PC-9 (cell line): ENCODE measurements around the gene ABLIM2. TPM values are rescaled to one million over a fixed set of nuclear protein-coding genes. Genes with fewer than 3 reads are reported as not detected.

Experiments
- BruUV-seq: library from RNA; stranded (reverse); fragments of 400-500 nt; replicated peaks from 2 replicates; lab custom pipeline; 2021; lab: Mats Ljungman, UMichigan
- CTCF ChIA-PET: fragments of 300-600 bp; sonication (Branson Sonifier 250); formaldehyde crosslinking; loops from one replicate; lab custom pipeline; 2022; ENCODE audit warnings: antibody characterized with exemption; lab: Charles Lee
- POLR2A ChIA-PET: fragments of 300-600 bp; sonication (Branson Sonifier 250); formaldehyde crosslinking; loops from one replicate; lab custom pipeline; 2022; ENCODE audit warnings: antibody characterized with exemption; ENCODE audit not compliant: unreplicated experiment; lab: Charles Lee
- DNase-seq, 2 experiments: peaks; one replicate each; pipeline versions ENCODE4 v3.0.0 to v3.0.0-alpha.2; 2015 to 2022; ENCODE audit warnings: mixed read lengths in 1 of 2
- H2AFZ ChIP-seq: fragments of 200-600 bp; sonication (generic); 2 replicates; pipeline ENCODE4 v1.8.1; 2017; ENCODE audit warnings: antibody characterized with exemption
- H3F3A ChIP-seq: fragments of 200-600 bp; sonication (generic); 2 replicates; pipeline ENCODE4 v1.8.1; 2017; ENCODE audit warnings: antibody characterized with exemption, mild to moderate bottlenecking, low read depth; ENCODE audit not compliant: insufficient read depth
- H3K27ac ChIP-seq: fragments of 200-600 bp; sonication (generic); 2 replicates; pipeline ENCODE4 v1.6.1; 2016; ENCODE audit warnings: mixed run types
- H3K27me3 ChIP-seq: fragments of 200-600 bp; sonication (generic); 2 replicates; pipeline ENCODE4 v1.6.1; 2016; ENCODE audit warnings: low read depth, mixed run types; ENCODE audit not compliant: insufficient read depth
- H3K36me3 ChIP-seq: fragments of 200-600 bp; sonication (generic); 2 replicates; pipeline ENCODE4 v1.6.1; 2016; ENCODE audit warnings: low read depth, mixed run types
- H3K4me1 ChIP-seq: fragments of 200-600 bp; sonication (generic); replicated peaks from 2 replicates; pipeline ENCODE4 v1.6.1; 2016; ENCODE audit warnings: mixed run types; ENCODE audit not compliant: insufficient read depth
- H3K4me2 ChIP-seq: fragments of 200-600 bp; sonication (generic); 2 replicates; pipeline ENCODE4 v1.6.1; 2017; ENCODE audit warnings: mixed run types
- H3K4me3 ChIP-seq: fragments of 200-600 bp; sonication (generic); 2 replicates; pipeline ENCODE4 v1.6.1; 2016; ENCODE audit warnings: mixed run types
- H3K79me2 ChIP-seq: fragments of 200-600 bp; sonication (generic); 2 replicates; pipeline ENCODE4 v1.6.1; 2017; ENCODE audit warnings: low read depth, mixed run types
- H3K9me2 ChIP-seq: fragments of 200-600 bp; sonication (generic); 2 replicates; pipeline ENCODE4 v1.8.1; 2017; ENCODE audit warnings: mild to moderate bottlenecking; ENCODE audit not compliant: insufficient read depth
- H3K9me3 ChIP-seq: fragments of 200-600 bp; sonication (generic); 2 replicates; pipeline ENCODE4 v1.8.1; 2016; ENCODE audit warnings: low read depth; ENCODE audit not compliant: insufficient read depth
- H4K20me1 ChIP-seq: fragments of 200-600 bp; sonication (generic); 2 replicates; pipeline ENCODE4 v1.8.1; 2017; ENCODE audit not compliant: insufficient read depth
- EZH2 ChIP-seq: fragments of 200-600 bp; sonication (generic); IDR thresholded peaks from 2 replicates; pipeline ENCODE4 v1.8.0; 2017; ENCODE audit warnings: antibody characterized with exemption, low read depth
- intact Hi-C: fragments of 100-400 bp; cut with micrococcal nuclease; formaldehyde crosslinking; loops from one replicate; pipeline ENCODE4 v1.10.0; 2022; ENCODE audit not compliant: unreplicated experiment
- total RNA-seq: library from RNA; stranded (reverse); gene quantifications from 2 replicates; pipeline ENCODE4 v1.2.3, GENCODE V29; 2021
- TF ChIP-seq, protein P1 (sequence below): fragments of 200-600 bp; sonication (generic); conservative IDR thresholded peaks from 2 replicates; pipeline ENCODE4 v1.6.1; 2017; ENCODE audit warnings: mixed run types, antibody characterized with exemption, mild to moderate bottlenecking, moderate library complexity

Gene ABLIM2
- total RNA-seq, 1 experiment from 2014 or later: 1.6 TPM

DNA sequence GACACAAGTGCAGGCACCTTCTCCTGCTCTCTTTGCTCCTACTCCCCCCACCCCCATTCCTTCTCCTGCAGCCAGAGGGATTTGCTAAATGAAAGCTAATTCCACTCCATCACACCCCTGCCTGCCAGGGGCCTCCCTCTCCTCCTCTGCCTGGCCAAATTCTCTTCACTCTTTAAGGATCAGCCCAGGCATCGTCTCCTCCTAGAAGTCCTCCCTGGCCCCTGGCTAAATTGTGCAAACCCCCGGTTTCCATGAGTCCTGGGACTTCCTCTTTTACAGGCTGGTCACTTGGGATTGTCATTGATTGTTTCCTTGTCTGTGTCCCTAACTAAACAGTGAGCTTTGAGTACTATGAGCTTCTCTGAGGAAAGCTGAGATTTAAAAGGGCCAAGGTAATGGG lies 8.7 kb upstream of the ABLIM2 start:
- Histone ChIP-seq H2AFZ (no peak overlapping the region), H4K20me1 (no peaks in the 10 kb centered on the region), H3K27ac (peak overlapping the region; percentile 68), H3K27me3 (no peaks in the 10 kb centered on the region), H3K79me2 (no peaks in the 10 kb centered on the region), H3F3A (peaks cover 9% of the 10 kb centered on the region; the same call in 1 of the 2 replicates), H3K9me2 (no peaks in the 10 kb centered on the region), H3K4me1 (peaks cover 11% of the 10 kb centered on the region), H3K4me2 (peak overlapping the region; percentile 34; the same call in 1 of the 2 replicates), H3K36me3 (no peaks in the 10 kb centered on the region), H3K9me3 (no peaks in the 10 kb centered on the region; the same call in 1 of the 2 replicates), H3K4me3 (no peak overlapping the region)
- CTCF ChIA-PET: interaction anchor here (0.6 kb wide), 1 partner anchor 138 kb away, joined by 15 read pairs; no protein-coding TSS in a partner anchor
- intact Hi-C loops: no loop called here
- POLR2A ChIA-PET: interaction anchor here (0.7 kb wide), 1 partner anchor 9 kb away, joined by 4 read pairs; no protein-coding TSS in a partner anchor
- DNase-seq: no peak
- no peak for TF ChIP-seq EZH2
- TF ChIP-seq, protein P1, sequence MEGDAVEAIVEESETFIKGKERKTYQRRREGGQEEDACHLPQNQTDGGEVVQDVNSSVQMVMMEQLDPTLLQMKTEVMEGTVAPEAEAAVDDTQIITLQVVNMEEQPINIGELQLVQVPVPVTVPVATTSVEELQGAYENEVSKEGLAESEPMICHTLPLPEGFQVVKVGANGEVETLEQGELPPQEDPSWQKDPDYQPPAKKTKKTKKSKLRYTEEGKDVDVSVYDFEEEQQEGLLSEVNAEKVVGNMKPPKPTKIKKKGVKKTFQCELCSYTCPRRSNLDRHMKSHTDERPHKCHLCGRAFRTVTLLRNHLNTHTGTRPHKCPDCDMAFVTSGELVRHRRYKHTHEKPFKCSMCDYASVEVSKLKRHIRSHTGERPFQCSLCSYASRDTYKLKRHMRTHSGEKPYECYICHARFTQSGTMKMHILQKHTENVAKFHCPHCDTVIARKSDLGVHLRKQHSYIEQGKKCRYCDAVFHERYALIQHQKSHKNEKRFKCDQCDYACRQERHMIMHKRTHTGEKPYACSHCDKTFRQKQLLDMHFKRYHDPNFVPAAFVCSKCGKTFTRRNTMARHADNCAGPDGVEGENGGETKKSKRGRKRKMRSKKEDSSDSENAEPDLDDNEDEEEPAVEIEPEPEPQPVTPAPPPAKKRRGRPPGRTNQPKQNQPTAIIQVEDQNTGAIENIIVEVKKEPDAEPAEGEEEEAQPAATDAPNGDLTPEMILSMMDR: no peak
- BruUV-seq: no TSS peak

DNA sequence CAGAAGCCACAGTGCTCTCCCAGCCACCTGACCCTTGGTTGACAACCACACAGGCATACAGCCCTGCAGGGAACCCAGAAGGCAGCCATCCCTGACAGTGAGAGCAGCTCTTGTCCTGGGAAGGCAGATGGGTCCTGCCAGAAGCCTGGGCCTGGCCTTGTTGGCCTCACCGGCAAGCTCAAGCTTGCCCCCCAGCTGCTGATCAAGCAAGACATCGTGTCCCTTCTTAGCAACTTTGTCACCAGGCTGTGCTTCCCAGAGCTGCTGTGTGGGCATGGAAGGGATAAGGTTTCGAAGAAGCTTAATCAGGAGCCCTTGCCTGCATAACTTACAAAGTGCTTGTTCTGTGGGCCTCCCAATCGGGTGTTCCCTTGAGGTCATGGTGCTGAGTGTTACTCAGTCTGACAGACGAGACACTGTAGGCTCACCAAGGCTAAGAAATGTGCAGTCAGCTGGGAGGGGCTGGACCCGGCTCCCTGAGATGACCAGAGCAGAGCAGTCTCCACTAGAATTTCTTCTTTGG lies 6.8 kb upstream of the ABLIM2 start:
- H3K9me2 ChIP-seq: no peaks in the 10 kb centered on the region
- TF ChIP-seq, protein P1: no peak
- TF ChIP-seq EZH2: no peak
- H3K79me2 ChIP-seq: no peaks in the 10 kb centered on the region
- no peak overlapping the region for H3K4me3 ChIP-seq
- peaks cover 11% of the 10 kb centered on the region for H3K4me1 ChIP-seq
- H3K36me3 ChIP-seq: no peaks in the 10 kb centered on the region
- no peaks in the 10 kb centered on the region for H3K27me3 ChIP-seq
- CTCF ChIA-PET: no interaction called here
- H4K20me1 ChIP-seq: no peaks in the 10 kb centered on the region
- POLR2A ChIA-PET: no interaction called here
- H3K4me2 ChIP-seq: no peak overlapping the region
- H2AFZ ChIP-seq: no peak overlapping the region
- intact Hi-C loops: no loop called here
- no TSS peak for BruUV-seq
- H3F3A ChIP-seq: peaks cover 9% of the 10 kb centered on the region; the same call in 1 of the 2 replicates
- H3K9me3 ChIP-seq: no peaks in the 10 kb centered on the region; the same call in 1 of the 2 replicates
- no peak for DNase-seq
- no peak overlapping the region for H3K27ac ChIP-seq

DNA sequence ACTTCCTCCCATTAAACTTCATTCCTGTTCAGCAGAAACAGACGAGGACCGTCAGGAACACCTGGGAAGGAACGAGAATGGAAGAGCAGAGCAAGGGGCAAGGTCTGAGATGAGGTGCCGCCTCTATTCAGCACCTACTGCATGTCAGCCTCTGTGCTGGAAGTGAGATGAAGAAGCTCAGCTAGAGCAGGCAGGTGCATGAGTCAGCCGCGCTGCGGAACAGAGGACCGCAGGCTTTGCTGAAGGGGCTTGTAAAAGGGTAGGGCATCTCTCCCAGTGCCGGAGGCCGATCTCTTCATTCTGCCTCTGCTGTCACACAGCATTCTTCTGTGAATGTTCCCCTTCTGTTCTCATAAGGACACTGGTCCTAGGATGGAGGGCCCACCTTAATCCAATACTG lies 6.1 kb upstream of the ABLIM2 start:
- no peaks in the 10 kb centered on the region for H3K79me2 ChIP-seq
- no peaks in the 10 kb centered on the region for H3K9me2 ChIP-seq
- H3K4me1 ChIP-seq: peaks cover 11% of the 10 kb centered on the region
- no peak for TF ChIP-seq EZH2
- TF ChIP-seq, protein P1: no peak
- H3F3A ChIP-seq: peaks cover 9% of the 10 kb centered on the region; the same call in 1 of the 2 replicates
- ChIA-PET CTCF (no interaction called here), POLR2A (no interaction called here)
- H3K27me3 ChIP-seq: no peaks in the 10 kb centered on the region
- intact Hi-C loops: no loop called here
- H3K27ac ChIP-seq: no peak overlapping the region
- no peaks in the 10 kb centered on the region for H4K20me1 ChIP-seq
- no peaks in the 10 kb centered on the region; the same call in 1 of the 2 replicates for H3K9me3 ChIP-seq
- H3K4me2 ChIP-seq: no peak overlapping the region
- H3K36me3 ChIP-seq: no peaks in the 10 kb centered on the region
- no peak for DNase-seq
- no peak overlapping the region for H3K4me3 ChIP-seq
- no peak overlapping the region for H2AFZ ChIP-seq
- BruUV-seq: no TSS peak
